Stimulated activated effector memory CD8-positive, alpha-beta T cell treated with anti-CD3 and anti-CD28 coated beads, Interleukin-12 subunit alpha, Interleukin-12 subunit beta, amount 100 ng/mL, for 72 hours (primary cell): ENCODE data around the gene TMEM120A.
A peak's percentile ranks its signal among the peaks of the same experiment; 100 is the strongest.
"Not testable (repeated sequence)": the region's sequence is repeated elsewhere in the genome, so short reads cannot be mapped to it uniquely, and the experiment has no call there.

Experiments used
- ATAC-seq: fragments of 150-1000 bp; cut with Tn5 transposase; 2 replicates; pipeline ENCODE4 v1.10.0; 2021
- DNase-seq, 2 donors: peaks; one replicate each; pipeline ENCODE4 v3.0.0; 2021 to 2022; ENCODE audit warnings: low spot score in 2 of 2
- H3K27ac Mint-ChIP-seq: one replicate; pipeline ENCODE4 v1.8.0; 2022; ENCODE audit warnings: mild to moderate bottlenecking, mixed read lengths
- H3K36me3 Mint-ChIP-seq: one replicate; pipeline ENCODE4 v1.8.0; 2022; ENCODE audit warnings: mild to moderate bottlenecking, mixed read lengths
- H3K4me1 Mint-ChIP-seq: one replicate; pipeline ENCODE4 v1.8.0; 2022; ENCODE audit warnings: mixed read lengths
- H3K4me3 Mint-ChIP-seq: one replicate; pipeline ENCODE4 v1.8.0; 2022; ENCODE audit warnings: mild to moderate bottlenecking, mixed read lengths
- H3K9me3 Mint-ChIP-seq: one replicate; pipeline ENCODE4 v1.8.0; 2022; ENCODE audit warnings: mixed read lengths

The TMEM120A gene

DNA sequence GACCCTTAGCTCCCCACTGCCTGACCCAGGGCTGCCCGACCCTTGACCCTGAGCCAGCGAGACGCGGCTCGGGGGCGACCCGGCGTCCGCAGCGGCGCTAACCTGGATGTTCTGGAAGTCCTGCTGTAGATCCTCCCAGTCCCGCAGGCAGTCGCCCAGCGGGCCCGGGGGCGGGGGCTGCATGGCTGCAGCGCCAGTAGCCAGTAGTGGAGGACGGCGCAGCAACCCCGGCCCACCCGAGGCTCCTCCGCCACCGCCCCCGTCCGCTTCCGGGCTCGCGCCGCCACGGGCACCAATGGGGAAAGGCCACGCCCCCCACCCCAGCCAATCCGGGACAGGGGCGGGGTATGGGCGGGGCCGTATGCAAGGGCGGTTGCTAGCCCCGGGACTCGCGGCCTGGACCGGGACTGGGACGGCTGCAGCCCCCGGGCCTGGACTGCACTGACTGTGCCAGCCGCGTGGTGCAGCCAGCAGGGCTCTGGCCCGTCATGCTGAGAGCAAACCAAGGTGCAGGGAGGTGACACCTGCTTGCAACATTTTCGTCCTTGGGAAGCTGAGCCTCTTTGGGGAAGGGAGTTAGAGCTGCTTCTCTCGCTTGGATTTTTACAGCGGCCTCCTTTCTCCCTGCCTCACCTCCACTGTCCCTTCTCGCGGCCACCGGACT, at the start of gene TMEM120A:
TMEM120A (minus strand) TSS at position 208 of the 664 bp plus-strand sequence; CDS start at position 183, 25 bp downstream.
- H3K4me3 Mint-ChIP-seq: peak within 1 kb of the TSS; percentile 70
- peaks cover 13% of the 10 kb centered on the region for H3K36me3 Mint-ChIP-seq
- H3K4me1 Mint-ChIP-seq: peaks cover 39% of the 10 kb centered on the region
- DNase-seq: peak; percentile 92 to 95
- ATAC-seq: peak; percentile 96
- no peaks in the 10 kb centered on the region for H3K9me3 Mint-ChIP-seq
- H3K27ac Mint-ChIP-seq: peak within 1 kb of the TSS; percentile 65

DNA sequence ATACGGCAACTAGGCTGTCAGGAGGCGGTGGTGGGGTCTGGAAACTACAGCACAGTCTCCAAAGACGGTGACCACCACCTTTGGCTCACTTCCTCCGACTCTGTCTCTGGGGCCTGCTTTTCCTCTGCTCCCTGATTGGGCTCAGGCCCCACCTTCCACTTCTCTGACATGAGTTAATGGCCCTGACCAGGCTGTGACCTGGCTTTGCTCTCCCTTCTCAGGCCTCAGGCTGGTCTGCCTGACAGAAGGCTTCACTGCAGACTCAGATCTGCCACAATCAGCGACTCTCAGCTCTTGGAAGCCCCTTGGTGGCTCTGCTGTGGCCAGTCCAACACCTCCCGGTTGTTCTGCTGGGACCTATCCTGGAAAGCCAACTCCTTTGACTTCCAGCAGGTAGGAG, 45.7 kb upstream of the TMEM120A start:
- DNase-seq (no peak), ATAC-seq (no peak)
- peaks cover 5% of the 10 kb centered on the region for H3K4me1 Mint-ChIP-seq
- H3K27ac Mint-ChIP-seq: peak overlapping the region; percentile 17
- peaks cover 10% of the 10 kb centered on the region for H3K36me3 Mint-ChIP-seq
- H3K4me3 Mint-ChIP-seq: no peak overlapping the region
- no peaks in the 10 kb centered on the region for H3K9me3 Mint-ChIP-seq

DNA sequence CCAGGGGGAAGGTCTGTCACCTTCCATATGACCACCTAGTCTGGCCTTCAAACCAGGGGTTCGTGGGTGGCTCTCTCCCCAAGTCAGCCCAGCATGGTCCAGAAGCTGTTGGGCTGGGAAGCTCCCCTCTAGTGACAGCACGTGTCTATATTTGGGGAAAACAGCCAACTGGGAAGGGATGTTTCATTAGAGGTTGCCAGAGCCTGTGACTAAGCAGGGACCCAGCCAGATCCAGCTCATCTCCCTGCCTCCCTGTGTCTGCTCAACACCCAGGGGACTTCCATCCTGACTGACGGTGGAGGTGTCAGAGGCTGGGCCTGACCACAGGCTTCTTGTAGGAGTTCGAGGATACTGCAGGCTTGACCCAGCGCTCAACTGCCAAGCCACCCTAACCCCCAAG, 42.9 kb upstream of the TMEM120A start:
- peaks cover 10% of the 10 kb centered on the region for H3K36me3 Mint-ChIP-seq
- ATAC-seq (no peak), DNase-seq (no peak)
- H3K4me1 Mint-ChIP-seq: peaks cover 5% of the 10 kb centered on the region
- H3K27ac Mint-ChIP-seq: no peak overlapping the region
- no peaks in the 10 kb centered on the region for H3K9me3 Mint-ChIP-seq
- no peak overlapping the region for H3K4me3 Mint-ChIP-seq

DNA sequence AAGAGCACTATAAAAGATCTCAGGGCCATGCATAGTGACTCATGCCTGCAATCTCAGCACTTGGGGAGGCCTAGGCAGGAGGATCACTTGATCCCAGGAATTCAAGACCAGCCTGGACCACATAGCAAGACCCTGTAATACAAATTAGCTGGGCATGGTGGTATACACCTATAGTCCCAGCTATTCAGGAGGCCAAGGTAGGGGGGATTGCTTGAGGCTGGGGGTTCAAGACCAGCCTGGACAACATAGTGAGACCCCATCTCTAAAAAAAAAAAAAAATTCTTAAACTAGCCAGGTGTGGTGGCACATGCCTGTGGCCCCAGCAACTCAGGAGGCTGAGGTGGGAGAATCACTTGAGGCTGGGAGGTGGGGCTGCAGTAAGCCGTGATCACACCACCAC, 37.6 kb upstream of the TMEM120A start:
- Mint-ChIP-seq H3K4me1 (peaks cover 5% of the 10 kb centered on the region), H3K27ac (no peak overlapping the region), H3K4me3 (no peak overlapping the region), H3K9me3 (no peaks in the 10 kb centered on the region), H3K36me3 (peaks cover 11% of the 10 kb centered on the region)
- no peak for DNase-seq
- no peak for ATAC-seq

DNA sequence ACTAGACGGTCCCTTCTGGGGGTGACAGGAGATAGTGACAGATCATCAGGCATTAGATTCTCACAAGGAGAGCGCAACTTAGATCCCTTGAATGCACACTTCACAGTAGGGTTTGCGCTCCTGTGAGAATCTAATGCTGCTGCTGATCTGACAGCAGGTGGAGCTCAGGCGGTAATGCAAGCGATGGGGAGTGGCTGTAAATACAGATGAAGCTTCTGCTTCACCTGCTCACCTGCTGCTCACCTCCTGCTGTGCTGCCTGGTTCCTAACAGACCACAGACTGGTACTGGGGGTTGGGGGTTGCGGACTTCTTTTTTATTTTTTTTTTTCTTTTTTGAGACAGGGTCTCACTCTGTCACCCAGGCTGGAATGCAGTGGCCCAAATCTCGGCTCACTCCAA, 35.3 kb upstream of the TMEM120A start:
- H3K4me3 Mint-ChIP-seq, H3K4me1 Mint-ChIP-seq, ATAC-seq, H3K9me3 Mint-ChIP-seq, DNase-seq, H3K27ac Mint-ChIP-seq: not testable (repeated sequence)
- H3K36me3 Mint-ChIP-seq: peaks cover 34% of the 10 kb centered on the region

DNA sequence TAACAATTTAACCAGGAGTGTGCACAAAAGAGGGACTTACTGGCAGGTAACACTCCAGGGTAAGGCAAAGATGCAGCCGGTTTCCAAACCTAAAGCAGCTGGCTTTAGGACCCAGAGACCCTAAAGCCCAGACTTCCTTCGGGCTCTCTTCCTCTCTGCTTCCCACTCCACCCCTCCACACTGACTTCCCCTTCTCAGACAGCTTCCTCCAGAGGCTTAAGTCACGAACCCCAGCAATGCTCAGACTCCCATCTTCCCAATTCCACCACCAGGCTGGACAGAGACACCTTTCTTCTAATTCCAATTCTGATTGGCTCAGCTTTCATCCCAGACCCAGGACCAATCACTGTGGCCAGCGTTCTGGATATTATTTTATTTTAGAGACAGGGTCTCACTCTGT, 28.6 kb upstream of the TMEM120A start:
- Mint-ChIP-seq H3K27ac (peak overlapping the region; percentile 27), H3K9me3 (no peaks in the 10 kb centered on the region)

DNA sequence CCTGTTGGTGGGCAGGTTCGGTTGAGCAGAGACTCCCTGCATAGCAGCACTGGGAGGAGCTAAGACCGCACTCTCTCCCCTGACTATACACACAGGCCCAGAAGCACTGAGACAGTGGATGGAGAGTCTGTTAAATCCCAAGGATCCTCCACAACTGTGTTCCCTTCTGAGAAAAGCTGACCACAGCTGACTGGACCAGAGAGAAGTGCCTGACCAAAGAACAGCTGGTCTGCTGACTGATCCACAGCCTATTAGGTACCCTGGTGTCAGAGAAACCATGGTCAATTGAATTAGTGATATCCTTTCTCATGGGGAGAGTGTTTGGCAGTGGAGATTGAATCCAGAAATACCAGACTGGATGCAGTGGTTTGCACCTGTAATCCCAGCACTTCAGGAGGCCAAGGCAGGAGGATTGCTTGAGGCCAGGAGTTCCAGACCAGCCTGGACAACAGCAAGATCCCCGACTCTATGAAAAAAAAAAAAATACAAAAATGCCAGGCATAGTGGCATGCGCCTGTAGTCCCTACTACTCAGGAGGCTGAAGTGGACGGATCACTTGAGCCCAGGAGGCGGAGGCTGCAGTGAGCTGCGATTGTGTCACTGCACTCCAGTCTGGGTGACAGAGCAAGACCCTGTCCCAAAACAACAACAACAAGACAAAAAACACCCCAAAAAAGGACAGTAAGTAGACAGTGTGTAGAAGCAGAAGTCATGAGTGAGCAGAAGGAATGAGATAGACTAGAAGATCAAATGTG, 27.8 kb upstream of the TMEM120A start:
- H3K4me1 Mint-ChIP-seq: peaks cover 10% of the 10 kb centered on the region
- H3K9me3 Mint-ChIP-seq: no peaks in the 10 kb centered on the region
- no peak overlapping the region for H3K4me3 Mint-ChIP-seq
- no peak for ATAC-seq
- H3K36me3 Mint-ChIP-seq: peaks cover 75% of the 10 kb centered on the region
- peak overlapping the region; percentile 27 for H3K27ac Mint-ChIP-seq
- no peak for DNase-seq

More for the DNA sequence above, 28.6 kb upstream of the TMEM120A start:
- H3K4me3 Mint-ChIP-seq: no peak overlapping the region
- ATAC-seq (no peak), DNase-seq (no peak)
- peaks cover 10% of the 10 kb centered on the region for H3K4me1 Mint-ChIP-seq
- H3K36me3 Mint-ChIP-seq: peaks cover 72% of the 10 kb centered on the region

DNA sequence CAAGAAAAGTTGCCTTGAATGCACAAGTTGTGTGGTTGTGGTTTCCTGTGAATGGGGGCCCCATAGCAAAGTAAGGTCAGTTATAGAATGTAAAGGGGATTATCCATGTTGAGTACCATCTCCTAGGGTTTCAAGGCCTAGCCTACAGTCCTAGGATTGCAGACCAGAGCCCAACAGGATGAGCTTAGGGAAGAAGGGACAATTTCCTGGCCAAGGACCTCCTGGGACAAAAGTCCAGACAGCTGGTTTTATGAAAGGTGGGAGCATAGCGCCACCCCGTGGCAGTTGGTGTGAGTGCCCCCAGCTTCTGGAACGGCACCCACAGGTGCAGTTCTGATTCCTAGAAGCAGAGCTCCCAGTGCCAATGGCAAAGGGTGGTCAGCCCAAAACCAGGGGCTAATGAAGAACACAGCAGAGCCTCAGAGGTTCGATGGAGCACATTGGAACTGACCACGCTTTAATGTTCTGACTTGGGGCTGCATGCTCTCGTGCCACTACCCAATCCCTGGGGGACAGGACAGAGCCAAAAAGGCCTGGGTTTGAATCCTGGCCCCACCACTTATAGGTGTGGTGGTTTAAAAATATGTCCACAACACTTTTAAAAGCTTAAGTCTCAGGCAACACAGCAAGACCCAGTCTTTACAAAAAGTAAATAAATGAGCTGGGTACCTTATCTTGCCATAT, 25.8 kb upstream of the TMEM120A start:
- no peaks in the 10 kb centered on the region for H3K9me3 Mint-ChIP-seq
- peaks cover 10% of the 10 kb centered on the region for H3K4me1 Mint-ChIP-seq
- H3K4me3 Mint-ChIP-seq: peak overlapping the region; percentile 16
- peak; percentile 64 to 87 for DNase-seq
- peak; percentile 66 for ATAC-seq
- H3K27ac Mint-ChIP-seq: no peak overlapping the region
- peaks cover 57% of the 10 kb centered on the region for H3K36me3 Mint-ChIP-seq

DNA sequence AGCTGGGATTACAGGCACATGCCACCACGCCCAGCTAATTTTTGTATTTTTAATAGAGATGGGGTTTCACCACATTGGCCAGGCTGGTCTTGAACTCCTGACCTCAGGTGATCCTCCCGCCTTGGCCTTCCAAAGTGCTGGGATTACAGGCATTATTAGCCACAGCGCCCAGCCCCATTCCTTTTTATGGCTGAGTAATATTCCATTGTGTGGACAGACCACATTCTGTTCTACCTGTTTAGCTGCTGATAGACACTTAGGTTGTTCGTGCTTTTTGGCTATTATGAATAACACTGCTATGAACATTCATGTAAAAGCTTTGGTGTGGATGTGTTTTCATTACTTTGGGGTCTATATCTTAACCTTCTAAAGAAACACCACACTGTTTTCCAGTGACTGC, 24.1 kb upstream of the TMEM120A start:
- not testable (repeated sequence) for H3K27ac Mint-ChIP-seq, H3K9me3 Mint-ChIP-seq, DNase-seq, ATAC-seq, H3K4me1 Mint-ChIP-seq, H3K4me3 Mint-ChIP-seq
- H3K36me3 Mint-ChIP-seq: peaks cover 48% of the 10 kb centered on the region

DNA sequence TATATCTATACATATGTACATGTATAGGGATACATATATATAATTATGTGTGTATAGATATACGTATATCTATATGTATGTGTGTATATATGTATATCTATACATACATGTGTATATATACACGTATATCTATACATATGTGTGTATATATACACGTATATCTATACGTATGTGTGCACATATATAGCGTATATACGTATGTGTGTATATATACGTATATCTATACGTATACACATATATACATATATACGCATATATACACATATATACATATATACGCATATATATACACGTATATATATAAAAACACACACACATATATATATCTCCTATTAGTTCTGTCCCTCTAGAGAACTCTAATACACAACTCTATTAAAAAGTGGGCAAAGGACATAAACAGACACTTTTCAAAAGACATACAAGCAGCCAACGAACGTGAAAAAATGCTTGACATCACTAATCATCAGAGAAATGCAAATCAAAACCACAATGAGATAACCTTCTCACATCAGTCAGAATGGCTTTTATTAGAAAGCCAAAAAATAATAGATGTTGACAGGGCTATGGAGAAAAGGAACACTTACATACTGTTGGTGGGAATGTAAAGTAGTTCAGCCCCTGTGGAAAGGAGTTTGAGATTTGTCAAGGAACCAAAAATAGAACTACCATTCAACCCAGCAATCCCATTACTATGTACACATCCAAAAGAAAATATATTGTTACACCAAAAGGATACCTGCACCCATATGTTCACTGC, 22.0 kb upstream of the TMEM120A start:
- no peak overlapping the region for H3K4me3 Mint-ChIP-seq
- H3K36me3 Mint-ChIP-seq: peaks cover 42% of the 10 kb centered on the region
- no peaks in the 10 kb centered on the region for H3K9me3 Mint-ChIP-seq
- DNase-seq (no peak), ATAC-seq (no peak)
- H3K4me1 Mint-ChIP-seq: peaks cover 10% of the 10 kb centered on the region
- H3K27ac Mint-ChIP-seq: no peak overlapping the region

DNA sequence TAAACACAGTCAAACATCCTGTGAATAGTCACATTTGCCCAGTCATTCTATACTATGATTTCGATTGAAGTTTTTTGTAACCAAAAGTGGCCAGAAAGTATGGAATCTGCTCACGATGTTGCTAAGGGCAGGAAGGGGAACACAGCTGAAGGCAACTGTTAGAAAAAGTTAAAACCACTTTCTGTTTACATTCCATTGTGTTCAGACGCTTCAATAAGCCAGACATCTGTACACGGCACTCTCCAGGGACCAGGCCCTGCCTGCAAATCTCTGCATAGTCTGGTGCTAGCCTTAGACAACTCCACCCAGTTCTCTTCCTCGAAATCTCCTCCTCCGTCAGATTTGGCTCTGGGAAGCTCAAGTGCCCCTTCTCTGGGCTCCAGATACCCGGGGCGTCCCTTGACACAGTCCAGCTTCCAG, 17.1 kb upstream of the TMEM120A start:
- Mint-ChIP-seq H3K36me3 (peaks cover 31% of the 10 kb centered on the region), H3K4me1 (peaks cover 25% of the 10 kb centered on the region), H3K27ac (no peak overlapping the region), H3K4me3 (no peak overlapping the region), H3K9me3 (no peaks in the 10 kb centered on the region)
- ATAC-seq (no peak), DNase-seq (no peak)

DNA sequence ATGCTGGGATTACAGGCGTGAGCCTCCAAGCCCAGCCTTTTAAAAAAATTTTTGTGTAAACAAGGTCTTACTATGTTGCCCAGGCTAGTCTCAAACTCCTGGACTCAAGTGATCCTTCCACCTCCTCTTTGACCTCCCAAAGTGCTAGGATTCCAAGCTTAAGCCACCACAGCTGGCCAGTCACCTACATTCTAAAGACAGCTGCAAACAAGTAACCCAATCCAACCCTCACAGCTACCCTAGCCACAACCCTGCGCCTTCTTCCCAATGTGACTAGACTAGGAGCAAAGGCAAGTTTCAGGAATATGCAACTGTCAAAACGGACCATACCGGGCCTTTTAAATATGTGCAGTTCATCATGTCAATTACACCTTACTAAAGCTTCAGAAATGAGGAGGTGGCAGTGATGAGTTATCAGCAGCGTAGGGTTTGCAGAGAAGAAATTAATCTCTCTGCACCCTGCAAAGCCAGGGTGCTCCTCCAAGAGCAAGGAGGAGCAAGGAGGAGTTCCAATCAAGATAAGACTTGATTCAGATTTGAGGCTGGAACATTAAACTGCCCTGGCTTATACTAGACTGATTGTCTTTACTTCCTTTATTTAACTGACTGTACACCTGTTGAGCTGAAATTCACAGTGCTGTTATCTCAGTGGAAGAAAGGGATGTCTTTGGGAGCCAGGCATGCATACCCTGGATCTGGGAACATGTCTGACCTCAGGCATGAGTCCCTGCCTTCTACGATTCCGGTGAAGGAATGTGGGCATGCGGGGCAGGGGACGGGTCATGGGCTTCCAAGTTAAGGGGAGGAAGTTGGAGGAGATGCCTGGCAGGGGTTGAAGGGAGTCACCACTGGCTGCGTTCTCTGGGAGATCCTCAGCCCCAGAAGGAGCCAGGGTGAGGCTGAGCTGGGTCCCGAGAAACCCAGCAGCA, 15.5 kb upstream of the TMEM120A start:
- peak overlapping the region; percentile 80 for H3K27ac Mint-ChIP-seq
- no peaks in the 10 kb centered on the region for H3K9me3 Mint-ChIP-seq
- peaks cover 25% of the 10 kb centered on the region for H3K4me1 Mint-ChIP-seq
- no peak for DNase-seq
- H3K4me3 Mint-ChIP-seq: peak overlapping the region; percentile 51
- no peak for ATAC-seq
- peaks cover 31% of the 10 kb centered on the region for H3K36me3 Mint-ChIP-seq

DNA sequence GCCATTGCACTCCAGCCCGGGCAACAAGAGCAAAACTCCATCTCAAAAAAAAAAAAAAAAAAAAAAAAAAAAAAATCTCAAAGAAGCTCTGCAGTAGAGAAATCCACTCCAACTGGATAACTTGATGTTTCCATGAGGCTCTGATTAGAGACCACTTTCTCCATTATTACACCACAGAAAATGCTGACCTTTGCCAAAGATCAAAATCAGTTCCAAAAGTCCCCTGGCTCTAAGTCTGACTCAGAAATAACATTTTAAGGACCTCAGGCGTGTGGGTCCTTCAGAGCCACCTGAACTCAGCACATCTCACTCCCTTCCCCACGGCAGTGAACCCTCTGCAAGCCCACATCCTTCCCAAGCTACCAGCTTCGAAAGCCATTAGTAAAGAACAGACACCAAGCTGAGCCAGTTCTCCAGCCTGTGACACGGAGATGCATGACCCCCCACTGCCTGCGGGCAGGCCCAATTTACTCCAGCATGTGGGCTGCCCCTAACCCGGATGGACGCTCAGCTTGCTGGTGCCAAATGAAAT, 13.8 kb upstream of the TMEM120A start:
- Mint-ChIP-seq H3K4me1 (peaks cover 25% of the 10 kb centered on the region), H3K9me3 (no peaks in the 10 kb centered on the region), H3K36me3 (peaks cover 38% of the 10 kb centered on the region), H3K27ac (peak overlapping the region; percentile 80), H3K4me3 (peak overlapping the region; percentile 51)
- DNase-seq (peak in 1 of 2 donors; percentile 68), ATAC-seq (peak; percentile 80)

DNA sequence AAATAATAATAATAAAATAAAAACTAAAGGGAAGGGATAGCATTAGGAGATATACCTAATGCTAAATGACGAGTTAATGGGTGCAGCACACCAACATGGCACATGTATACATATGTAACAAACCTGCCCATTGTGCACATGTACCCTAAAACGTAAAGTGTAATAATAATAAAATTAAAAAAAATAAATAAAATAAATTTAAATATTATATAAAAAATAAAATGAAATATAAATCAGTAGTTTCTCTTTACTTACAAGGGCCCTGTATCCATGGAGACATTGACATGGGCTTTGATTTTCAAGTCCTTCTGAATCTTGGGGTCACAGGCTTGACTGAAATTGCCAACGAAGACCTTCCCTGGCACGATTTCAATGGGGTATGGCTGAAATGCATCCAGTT, 10.6 kb upstream of the TMEM120A start:
- Mint-ChIP-seq H3K36me3 (peaks cover 42% of the 10 kb centered on the region), H3K4me1 (peaks cover 21% of the 10 kb centered on the region)
- ATAC-seq, DNase-seq, H3K4me3 Mint-ChIP-seq, H3K9me3 Mint-ChIP-seq, H3K27ac Mint-ChIP-seq: not testable (repeated sequence)
